C4-2B (cell line): ENCODE results near the gene TWIST2.

ENCODE experiments used
- ZFX ChIP-seq: fragments of 450-650 bp; IDR thresholded peaks from 2 replicates; pipeline ENCODE4 v1.6.1; 2017
- TF ChIP-seq, protein P1 (sequence below): fragments of 450-650 bp; conservative IDR thresholded peaks from 2 replicates; pipeline ENCODE4 v1.5.1; 2017; ENCODE audit warnings: mild to moderate bottlenecking

GRCh38 chr2:238817382-238817781 is 30.5 kb upstream of the TWIST2 start:
- TF ChIP-seq, protein P1, sequence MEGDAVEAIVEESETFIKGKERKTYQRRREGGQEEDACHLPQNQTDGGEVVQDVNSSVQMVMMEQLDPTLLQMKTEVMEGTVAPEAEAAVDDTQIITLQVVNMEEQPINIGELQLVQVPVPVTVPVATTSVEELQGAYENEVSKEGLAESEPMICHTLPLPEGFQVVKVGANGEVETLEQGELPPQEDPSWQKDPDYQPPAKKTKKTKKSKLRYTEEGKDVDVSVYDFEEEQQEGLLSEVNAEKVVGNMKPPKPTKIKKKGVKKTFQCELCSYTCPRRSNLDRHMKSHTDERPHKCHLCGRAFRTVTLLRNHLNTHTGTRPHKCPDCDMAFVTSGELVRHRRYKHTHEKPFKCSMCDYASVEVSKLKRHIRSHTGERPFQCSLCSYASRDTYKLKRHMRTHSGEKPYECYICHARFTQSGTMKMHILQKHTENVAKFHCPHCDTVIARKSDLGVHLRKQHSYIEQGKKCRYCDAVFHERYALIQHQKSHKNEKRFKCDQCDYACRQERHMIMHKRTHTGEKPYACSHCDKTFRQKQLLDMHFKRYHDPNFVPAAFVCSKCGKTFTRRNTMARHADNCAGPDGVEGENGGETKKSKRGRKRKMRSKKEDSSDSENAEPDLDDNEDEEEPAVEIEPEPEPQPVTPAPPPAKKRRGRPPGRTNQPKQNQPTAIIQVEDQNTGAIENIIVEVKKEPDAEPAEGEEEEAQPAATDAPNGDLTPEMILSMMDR, result no peak
- TF ChIP-seq ZFX, result no peak
